Measurements from ENCODE around the gene PTPRT. TPM values are rescaled to one million over a fixed set of nuclear protein-coding genes. Genes with fewer than 3 reads are reported as not detected.

PTPRT gene
- total RNA-seq, 1 experiment from 2014 or later: not detected

- no peak for ATAC-seq
- no peak overlapping the region for H3K4me3 ChIP-seq (replicated peaks in 1 of 2; ENCODE audit: low read depth in 1 of 2, low read length in 2 of 2)
- RAD21 ChIA-PET (ENCODE audit: low non-redundant PET in 1 of 2, low total read pairs in 2 of 2, uncharacterized antibody in 2 of 2, unreplicated experiment in 2 of 2): no interaction called here
- no peaks in the 10 kb centered on the region for H3K36me3 ChIP-seq (ENCODE audit: control insufficient read depth in 1 of 2, insufficient read depth in 2 of 2, low read length in 2 of 2)
- no peaks in the 10 kb centered on the region for H4K20me1 ChIP-seq (ENCODE audit: insufficient read depth)
- no peaks in the 10 kb centered on the region for H3K4me1 ChIP-seq (ENCODE audit: control insufficient read depth in 1 of 2, insufficient read depth in 2 of 2, low read length in 2 of 2)
- peaks cover 7 to 8% of the 10 kb centered on the region in 2 experiments; a peak in 2 of 4 replicates for H3K9me3 ChIP-seq (ENCODE audit: control insufficient read depth in 1 of 2, insufficient read depth in 1 of 2, low read depth in 1 of 2, low read length in 2 of 2)
- CTCF ChIA-PET: no interaction called here
- POLR2A ChIA-PET: no interaction called here
- DNase-seq (ENCODE audit: low read depth, low spot score): no peak
- TF ChIP-seq CEBPB (IDR thresholded peaks at IDR 0.05; ENCODE audit: low read depth): no peak
- no peak for TF ChIP-seq POLR2A (IDR thresholded peaks at IDR 0.05; ENCODE audit: borderline replicate concordance, extremely low read depth, insufficient read depth, insufficient read length)
- TF ChIP-seq YY1 (IDR thresholded peaks at IDR 0.05; ENCODE audit: extremely low read depth, insufficient replicate concordance, low read depth, low read length): no peak
- TF ChIP-seq REST (IDR thresholded peaks at IDR 0.05; ENCODE audit: low read depth): no peak
- no peak for TF ChIP-seq EZH2phosphoT487 (IDR thresholded peaks at IDR 0.05; ENCODE audit: borderline replicate concordance)
- TF ChIP-seq CBX3 (IDR thresholded peaks at IDR 0.05; ENCODE audit: low read depth): no peak
- BruUV-seq (replicated peaks): no TSS peak
- H3K9me2 ChIP-seq (ENCODE audit: insufficient read depth): no peaks in the 10 kb centered on the region
- H3K27me3 ChIP-seq (ENCODE audit: insufficient read depth, low read length): no peaks in the 10 kb centered on the region
- H3K4me2 ChIP-seq (ENCODE audit: low read length): no peak overlapping the region
- no peaks in the 10 kb centered on the region for H3K79me2 ChIP-seq (ENCODE audit: insufficient read depth, low read length)
- H3K9ac ChIP-seq (ENCODE audit: low read length): no peak overlapping the region
- H2AFZ ChIP-seq (ENCODE audit: low read depth, low read length, poor library complexity, severe bottlenecking): no peak overlapping the region
- intact Hi-C loops (cut with micrococcal nuclease): no loop called here
- no peak overlapping the region for H3K27ac ChIP-seq (ENCODE audit: low read depth, low read length)
Observed at GRCh38 chr20:42118409-42119125, 1071.1 kb downstream of the PTPRT start.

Measured in HCT116 (cell line).